HCT116 (cell line): ENCODE data around the gene CSF2RB.

Experiments
- EZH2 ChIP-seq: fragments of 200-600 bp; sonication (generic); IDR thresholded peaks from 2 replicates; pipeline ENCODE4 v1.6.1; 2017; ENCODE audit warnings: antibody characterized with exemption, mixed run types
- FOSL1 ChIP-seq: IDR thresholded peaks from 2 replicates; pipeline ENCODE4 v1.6.1; 2012; ENCODE audit warnings: low read depth
- POLR2A ChIP-seq: IDR thresholded peaks from 2 replicates; pipeline ENCODE4 v1.7.0; 2011; ENCODE audit warnings: borderline replicate concordance; ENCODE audit not compliant: insufficient read depth, insufficient read length; ENCODE audit errors: extremely low read depth
- POLR2AphosphoS5 ChIP-seq: IDR thresholded peaks from 2 replicates; pipeline ENCODE4 v1.6.1; 2011; ENCODE audit warnings: mild to moderate bottlenecking, low read depth, low read length, moderate library complexity
- RAD21 ChIP-seq: IDR thresholded peaks from 2 replicates; pipeline ENCODE4 v1.6.1; 2012; ENCODE audit warnings: low read depth, mild to moderate bottlenecking
- SRF ChIP-seq: IDR thresholded peaks from 2 replicates; pipeline ENCODE4 v1.6.1; 2012; ENCODE audit warnings: low read depth
- TCF7L2 ChIP-seq: IDR thresholded peaks from 2 replicates; pipeline ENCODE4 v1.7.0; 2011; ENCODE audit warnings: borderline replicate concordance, inconsistent platforms; ENCODE audit not compliant: insufficient read depth, insufficient read length; ENCODE audit errors: extremely low read depth
- ZNF274 ChIP-seq: fragments of 200-500 bp; sonication (Bioruptor generic); IDR thresholded peaks from 2 replicates; pipeline ENCODE4 v1.6.1; 2014; ENCODE audit warnings: mild to moderate bottlenecking, low read depth, low read length, inconsistent platforms
- TF ChIP-seq, protein P1 (sequence below), 3 experiments: fragments of 200-600 bp in 1 of 3; sonication (generic) in 1 of 3; IDR thresholded peaks in 2 of 3; conservative IDR thresholded peaks in 1 of 3; 2 replicates each; pipeline ENCODE4 v1.5.1; 2012 to 2017; ENCODE audit warnings: low read depth in 2 of 3, low read length in 2 of 3, antibody characterized with exemption in 1 of 3, borderline replicate concordance in 1 of 3, control low read depth in 1 of 3, mild to moderate bottlenecking in 1 of 3, mixed read lengths in 1 of 3, mixed run types in 1 of 3, moderate library complexity in 1 of 3; ENCODE audit not compliant: insufficient read depth in 1 of 3

GRCh38 chr22:36884349-36885158 is 28.9 kb upstream of the CSF2RB start:
- TF ChIP-seq, protein P1, sequence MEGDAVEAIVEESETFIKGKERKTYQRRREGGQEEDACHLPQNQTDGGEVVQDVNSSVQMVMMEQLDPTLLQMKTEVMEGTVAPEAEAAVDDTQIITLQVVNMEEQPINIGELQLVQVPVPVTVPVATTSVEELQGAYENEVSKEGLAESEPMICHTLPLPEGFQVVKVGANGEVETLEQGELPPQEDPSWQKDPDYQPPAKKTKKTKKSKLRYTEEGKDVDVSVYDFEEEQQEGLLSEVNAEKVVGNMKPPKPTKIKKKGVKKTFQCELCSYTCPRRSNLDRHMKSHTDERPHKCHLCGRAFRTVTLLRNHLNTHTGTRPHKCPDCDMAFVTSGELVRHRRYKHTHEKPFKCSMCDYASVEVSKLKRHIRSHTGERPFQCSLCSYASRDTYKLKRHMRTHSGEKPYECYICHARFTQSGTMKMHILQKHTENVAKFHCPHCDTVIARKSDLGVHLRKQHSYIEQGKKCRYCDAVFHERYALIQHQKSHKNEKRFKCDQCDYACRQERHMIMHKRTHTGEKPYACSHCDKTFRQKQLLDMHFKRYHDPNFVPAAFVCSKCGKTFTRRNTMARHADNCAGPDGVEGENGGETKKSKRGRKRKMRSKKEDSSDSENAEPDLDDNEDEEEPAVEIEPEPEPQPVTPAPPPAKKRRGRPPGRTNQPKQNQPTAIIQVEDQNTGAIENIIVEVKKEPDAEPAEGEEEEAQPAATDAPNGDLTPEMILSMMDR (IDR thresholded peaks at IDR 0.05 in 2 of 3, conservative IDR thresholded peaks at IDR 0.05 in 1 of 3; ENCODE audit: borderline replicate concordance in 1 of 3, insufficient read depth in 1 of 3, low read depth in 2 of 3, low read length in 2 of 3) = no peak
- no peak for TF ChIP-seq TCF7L2
- TF ChIP-seq ZNF274 = no peak
- no peak for TF ChIP-seq FOSL1
- no peak for TF ChIP-seq RAD21
- no peak for TF ChIP-seq POLR2A
- no peak for TF ChIP-seq EZH2
- TF ChIP-seq SRF = no peak
- no peak for TF ChIP-seq POLR2AphosphoS5
